GM19193 (cell line): ENCODE measurements around the gene DOCK3.

Experiments used
- POLR2A ChIP-seq: IDR thresholded peaks from 4 replicates; pipeline ENCODE4 v1.6.1; 2011; ENCODE audit not compliant: insufficient read depth, insufficient read length; ENCODE audit errors: extremely low read depth

Gene DOCK3, protein sequence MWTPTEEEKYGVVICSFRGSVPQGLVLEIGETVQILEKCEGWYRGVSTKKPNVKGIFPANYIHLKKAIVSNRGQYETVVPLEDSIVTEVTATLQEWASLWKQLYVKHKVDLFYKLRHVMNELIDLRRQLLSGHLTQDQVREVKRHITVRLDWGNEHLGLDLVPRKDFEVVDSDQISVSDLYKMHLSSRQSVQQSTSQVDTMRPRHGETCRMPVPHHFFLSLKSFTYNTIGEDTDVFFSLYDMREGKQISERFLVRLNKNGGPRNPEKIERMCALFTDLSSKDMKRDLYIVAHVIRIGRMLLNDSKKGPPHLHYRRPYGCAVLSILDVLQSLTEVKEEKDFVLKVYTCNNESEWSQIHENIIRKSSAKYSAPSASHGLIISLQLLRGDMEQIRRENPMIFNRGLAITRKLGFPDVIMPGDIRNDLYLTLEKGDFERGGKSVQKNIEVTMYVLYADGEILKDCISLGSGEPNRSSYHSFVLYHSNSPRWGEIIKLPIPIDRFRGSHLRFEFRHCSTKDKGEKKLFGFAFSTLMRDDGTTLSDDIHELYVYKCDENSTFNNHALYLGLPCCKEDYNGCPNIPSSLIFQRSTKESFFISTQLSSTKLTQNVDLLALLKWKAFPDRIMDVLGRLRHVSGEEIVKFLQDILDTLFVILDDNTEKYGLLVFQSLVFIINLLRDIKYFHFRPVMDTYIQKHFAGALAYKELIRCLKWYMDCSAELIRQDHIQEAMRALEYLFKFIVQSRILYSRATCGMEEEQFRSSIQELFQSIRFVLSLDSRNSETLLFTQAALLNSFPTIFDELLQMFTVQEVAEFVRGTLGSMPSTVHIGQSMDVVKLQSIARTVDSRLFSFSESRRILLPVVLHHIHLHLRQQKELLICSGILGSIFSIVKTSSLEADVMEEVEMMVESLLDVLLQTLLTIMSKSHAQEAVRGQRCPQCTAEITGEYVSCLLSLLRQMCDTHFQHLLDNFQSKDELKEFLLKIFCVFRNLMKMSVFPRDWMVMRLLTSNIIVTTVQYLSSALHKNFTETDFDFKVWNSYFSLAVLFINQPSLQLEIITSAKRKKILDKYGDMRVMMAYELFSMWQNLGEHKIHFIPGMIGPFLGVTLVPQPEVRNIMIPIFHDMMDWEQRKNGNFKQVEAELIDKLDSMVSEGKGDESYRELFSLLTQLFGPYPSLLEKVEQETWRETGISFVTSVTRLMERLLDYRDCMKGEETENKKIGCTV (N-terminal part only)

DNA sequence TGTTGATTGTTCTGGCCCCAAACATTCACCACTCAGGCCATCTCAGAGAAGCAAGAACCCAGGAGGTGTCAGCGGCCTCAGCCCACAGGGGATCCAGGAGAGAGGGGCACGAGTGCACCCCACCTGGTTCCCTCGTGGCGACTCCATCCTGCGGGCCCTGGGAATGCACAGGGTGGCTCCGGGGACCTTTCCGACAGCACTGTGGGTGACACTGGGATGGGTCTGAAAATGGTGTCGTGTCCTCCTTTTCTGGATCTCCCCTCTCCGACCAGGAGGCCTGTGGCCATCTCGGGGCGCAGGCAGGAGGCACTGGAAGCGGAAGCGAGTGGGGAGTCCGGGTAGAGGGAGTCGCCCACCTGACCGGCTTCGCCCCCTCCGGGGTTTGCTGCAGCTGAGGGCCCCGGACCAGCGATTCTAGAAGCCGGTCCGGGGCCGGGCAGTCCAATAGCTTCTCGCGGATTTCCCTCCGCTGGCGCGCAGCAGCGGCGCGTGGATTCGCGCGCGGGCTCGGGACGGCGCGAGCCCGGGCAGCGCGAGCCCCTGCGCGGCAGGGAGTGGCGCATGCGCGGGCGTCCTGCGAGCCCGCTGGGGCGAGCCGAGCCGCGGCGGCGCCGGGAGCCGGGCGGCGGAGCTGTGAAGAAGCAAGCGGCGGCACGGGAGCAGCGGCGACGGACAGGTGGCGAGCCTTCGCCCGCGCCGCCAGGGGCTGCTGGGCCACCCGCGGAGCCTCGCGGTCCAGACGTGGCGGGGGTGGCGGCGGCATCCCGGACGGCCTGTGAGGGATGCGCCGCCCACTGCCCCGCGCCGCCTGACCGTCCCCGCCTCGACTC is at the start of gene DOCK3:
Gene DOCK3 (plus strand): TSS at position 579 of the 830 bp plus-strand sequence. CDS start 337 bp downstream, outside the sequence.
- no peak for TF ChIP-seq POLR2A

DNA sequence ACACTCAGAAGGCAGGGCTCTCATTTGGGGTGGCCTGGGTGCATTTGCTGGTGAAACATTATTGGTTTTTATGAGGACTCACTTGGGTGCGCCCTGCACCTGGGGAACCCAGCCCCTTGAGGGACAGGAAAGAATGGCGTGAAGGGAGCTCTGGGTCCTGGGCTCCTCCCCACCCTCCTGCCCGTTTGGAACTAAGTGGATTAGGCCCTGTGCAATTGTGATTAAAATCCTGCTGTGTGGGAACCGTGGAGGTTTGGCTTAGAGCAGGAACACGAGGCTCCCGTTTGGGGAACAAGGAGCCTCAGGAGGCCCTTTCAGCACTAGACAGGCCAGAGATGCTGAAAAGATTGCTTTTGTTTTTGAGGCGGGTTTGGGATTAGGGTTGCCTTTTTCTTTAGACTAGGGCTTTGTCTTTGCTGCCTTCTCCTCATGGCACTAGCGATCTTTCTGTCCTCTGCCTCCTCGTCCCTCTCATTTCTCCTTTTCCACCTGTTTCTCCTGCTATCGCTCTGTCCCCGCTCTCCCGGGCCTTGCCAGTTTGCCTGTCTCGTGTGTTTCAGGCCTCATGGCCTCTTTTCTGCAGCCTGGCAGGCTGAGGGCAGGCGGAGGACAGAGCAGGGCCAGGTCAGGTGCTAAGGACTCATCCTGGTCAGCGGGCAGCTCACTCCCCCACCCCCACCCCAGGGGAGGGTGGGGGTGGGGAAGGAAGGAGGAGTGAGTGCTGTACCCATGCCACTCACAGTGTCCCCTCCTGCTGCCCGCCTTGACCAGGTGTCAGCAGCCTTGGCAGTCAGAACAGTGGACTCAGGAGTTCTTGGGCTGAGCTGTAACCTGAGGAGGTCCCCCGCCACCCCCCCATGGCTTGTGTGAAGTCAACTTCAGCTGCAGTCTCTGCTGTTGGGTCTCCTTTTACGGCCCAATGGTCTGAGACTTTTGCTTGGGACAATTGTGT is 49.2 kb upstream of the DOCK3 start:
- TF ChIP-seq POLR2A = no peak

DNA sequence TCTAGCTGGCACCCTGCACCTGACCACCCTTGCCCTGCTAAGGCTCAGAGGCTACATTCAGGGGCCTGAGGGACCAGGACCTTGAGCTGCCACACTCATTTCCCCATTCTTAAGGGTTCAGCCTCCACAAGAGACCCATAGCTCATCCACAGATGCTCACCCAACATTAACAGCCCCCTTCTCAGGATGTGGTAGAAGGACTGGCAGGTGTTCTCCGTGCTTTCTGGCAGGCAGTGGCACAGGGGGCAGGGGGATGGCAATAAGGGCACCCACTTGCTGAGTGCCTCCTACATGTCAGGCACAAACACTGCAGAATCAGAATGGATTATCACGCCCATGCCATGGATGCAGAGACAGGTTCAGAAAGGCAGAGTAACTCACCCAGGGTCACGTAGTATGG is 48.3 kb upstream of the DOCK3 start:
- no peak for TF ChIP-seq POLR2A

DNA sequence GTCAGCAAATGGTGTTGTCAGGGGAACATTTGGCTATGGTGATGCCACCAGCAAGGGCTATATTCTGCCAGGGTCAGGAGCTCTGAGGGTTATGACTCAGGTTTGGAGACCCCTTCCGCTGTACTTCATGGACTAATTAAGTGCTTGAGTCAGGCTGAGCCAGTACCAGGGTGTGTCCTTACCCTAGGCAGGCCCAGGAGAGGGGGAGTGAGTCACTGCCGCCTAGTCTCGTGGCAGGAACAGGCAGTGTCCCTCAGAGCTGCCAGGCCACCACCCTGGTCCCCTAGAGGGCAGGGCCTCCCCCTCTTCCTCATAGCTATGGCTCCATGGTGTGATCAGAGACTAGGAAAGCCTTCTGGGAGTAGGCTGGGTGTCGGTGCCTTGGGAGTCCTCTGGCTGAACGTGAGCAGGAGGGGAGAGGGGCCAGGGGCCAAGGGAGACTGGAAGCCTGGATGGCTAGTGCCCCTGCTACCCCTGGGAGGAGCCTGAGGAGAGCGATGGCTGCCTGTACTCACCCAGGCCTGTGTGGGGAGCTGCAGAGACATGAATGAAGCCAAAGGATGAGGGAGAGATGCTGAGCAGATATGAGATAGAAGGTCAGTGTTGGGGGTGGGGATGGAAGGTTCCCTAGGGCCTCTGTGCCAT is 47.2 kb upstream of the DOCK3 start:
- TF ChIP-seq POLR2A = no peak

DNA sequence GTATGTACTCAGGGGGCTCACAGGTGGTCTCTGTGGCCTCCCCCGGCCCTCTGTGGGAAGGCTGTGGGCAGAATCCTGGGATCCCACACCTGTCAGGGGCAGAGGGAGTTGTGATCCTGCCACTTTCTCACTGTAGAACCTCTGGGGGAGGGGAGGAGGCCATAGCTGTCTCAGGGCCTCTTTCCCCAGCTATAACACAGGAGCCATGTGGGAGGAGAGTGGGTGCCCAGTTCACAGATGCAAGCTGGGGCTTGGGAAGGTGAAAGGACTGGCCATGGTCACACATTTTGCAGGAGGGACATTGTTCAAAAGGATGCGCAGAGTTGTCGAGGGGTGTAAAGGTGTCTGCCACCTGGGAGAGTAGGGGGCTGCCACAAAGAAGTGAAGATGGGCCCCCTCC is 46.1 kb upstream of the DOCK3 start:
- no peak for TF ChIP-seq POLR2A

DNA sequence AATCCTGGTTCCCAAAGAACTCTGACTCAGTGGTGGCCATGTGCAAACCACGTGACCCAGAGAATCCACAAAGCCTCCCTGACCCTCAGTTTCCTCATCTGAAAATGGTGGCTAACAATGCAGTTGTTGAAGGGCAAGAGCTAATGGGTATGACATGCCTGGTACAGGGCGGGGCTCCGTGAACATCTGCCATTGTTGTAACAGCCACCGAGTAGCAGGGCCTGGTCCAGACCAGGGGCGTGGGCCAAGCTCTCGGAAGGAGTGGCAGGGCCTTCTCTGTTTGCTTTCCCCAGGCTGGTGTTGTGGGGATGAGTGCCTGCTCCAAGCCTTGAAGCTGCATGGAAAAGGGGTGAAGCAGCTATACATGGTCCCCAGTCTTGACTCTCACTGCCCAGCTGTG is 44.3 kb upstream of the DOCK3 start:
- TF ChIP-seq POLR2A = no peak

DNA sequence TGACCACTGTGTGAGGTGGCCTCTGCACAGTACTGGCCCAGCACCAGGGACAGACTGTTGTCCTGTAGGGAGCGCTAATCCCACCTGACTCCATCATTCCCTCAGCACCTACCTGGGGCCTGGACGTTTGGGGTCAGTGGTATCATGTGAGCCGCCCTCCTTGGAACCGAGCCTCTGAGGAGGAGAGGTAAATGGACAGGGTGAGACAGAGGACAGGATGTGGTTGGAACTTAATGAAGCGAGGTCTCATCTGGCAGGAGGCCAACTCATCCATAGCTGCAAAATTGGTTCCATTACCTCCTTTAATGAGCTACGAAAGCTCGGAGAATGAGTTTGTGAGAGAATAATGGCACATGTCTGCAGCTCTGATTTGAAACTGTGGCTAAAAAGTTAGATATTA is 43.9 kb upstream of the DOCK3 start:
- no peak for TF ChIP-seq POLR2A

DNA sequence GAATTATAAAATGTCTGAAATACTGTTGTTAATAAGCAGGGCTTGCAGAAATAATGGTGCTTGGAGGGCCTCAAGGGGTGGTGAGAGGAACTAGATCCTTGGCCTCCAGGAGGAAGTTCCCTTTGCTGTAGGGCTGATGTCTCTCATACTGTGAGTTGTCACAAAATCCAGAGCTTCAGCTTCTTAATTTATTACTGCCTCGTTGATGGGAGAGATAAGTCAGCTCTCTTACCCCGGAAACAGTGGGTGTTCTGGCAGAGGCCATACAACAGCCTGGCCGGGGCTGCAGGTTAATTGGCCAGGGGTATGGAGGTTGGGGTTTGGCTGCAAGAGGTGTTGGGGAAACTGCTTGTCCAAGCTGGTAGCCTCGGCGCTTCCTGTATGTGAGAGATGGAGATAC is 42.3 kb upstream of the DOCK3 start:
- no peak for TF ChIP-seq POLR2A

DNA sequence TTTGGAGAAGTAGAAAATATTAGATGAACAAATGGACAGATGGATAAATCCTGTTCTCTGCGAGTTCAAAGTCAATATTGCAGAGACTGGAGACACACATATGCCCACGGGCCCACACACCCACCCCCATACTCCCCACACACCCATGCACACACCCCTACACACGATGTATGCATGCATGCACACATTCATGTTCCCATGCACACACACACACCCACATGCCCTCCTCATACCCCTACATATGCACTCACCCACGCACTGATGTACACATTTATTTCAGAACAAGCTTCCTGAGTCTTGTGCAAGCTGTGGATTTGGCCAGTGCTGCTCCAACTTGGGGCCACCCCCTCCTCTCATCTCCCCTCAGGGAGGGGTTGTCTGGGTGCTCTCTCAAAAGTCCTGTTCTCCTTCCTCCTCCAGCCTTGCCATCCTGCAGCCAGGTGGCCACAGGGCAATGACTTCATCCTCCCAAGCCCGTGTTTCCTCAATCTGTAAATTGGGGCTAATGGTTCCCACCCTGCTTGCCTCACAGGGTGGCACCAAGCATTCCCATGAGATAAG is 41.4 kb upstream of the DOCK3 start:
- TF ChIP-seq POLR2A = no peak

DNA sequence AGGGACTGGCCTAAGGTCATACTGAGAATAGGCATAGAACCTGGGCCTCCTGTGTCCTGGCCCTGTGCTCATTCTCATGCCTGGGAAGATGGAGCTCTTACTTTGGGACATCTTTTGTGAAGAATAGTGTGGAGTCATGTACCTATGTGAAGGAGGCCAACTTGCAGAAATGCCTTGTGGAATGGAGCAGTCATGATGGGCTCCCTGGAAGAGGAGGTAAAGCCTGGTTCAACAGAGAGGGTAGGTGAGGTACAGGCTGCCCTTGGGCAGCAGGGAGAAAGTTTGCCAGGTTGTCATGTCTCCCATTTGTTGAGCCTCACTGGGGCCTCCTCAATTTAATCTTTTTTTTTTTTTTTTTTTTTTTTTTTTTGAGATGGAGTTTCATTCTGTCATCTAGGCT is 39.7 kb upstream of the DOCK3 start:
- TF ChIP-seq POLR2A = no peak

DNA sequence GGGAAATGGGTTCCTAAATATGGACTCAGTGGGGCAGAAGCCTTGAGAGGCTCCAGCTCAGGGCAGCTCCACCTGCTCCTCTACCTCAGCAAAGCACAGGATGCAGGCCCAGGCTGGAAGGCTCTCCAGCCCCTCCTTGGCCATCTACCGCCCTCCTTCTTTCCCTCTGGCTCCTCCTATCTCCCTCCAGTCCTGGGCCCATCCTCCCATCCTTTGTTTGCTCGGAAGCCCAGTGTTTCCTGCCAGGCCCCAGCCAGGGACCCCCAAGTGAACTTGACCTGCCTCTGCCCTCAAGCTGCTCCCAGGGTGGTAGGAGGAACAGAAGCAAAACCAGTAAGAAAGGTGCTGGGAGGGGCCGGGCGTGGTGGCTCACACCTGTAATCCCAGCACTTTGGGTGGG is 37.7 kb upstream of the DOCK3 start:
- TF ChIP-seq POLR2A = no peak

DNA sequence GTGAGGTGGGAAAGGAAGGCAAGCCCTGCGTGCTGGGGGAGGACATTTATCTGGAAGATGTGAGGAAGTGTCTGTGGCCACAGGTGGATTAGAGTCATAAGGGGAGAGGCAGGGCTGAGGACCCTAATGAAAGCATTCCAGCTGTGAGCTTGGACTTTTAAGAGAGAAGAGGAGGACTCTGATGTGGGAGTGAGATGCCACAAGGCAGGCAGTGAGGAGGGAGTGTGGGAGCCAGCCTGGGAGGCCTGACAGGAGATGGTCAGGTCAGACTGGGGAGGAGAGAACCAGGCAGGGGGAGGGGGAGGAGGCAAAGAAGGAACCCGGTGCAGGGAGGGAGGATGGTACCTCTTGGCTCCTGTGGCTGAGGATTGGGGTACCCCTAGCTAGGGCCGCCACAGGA is 36.8 kb upstream of the DOCK3 start:
- TF ChIP-seq POLR2A = no peak
